OCI-LY7 (cell line): Measurements from ENCODE around the gene HDAC9.

ENCODE experiments used
- EZH2phosphoT487 ChIP-seq: fragments of 200-600 bp; sonication (generic); IDR thresholded peaks from 2 replicates; pipeline ENCODE4 v1.6.1; 2018; ENCODE audit warnings: low read depth, borderline replicate concordance, mild to moderate bottlenecking, mixed run types, antibody characterized with exemption, low read length, moderate library complexity, mixed read lengths
- TF ChIP-seq, protein P1 (sequence below): fragments of 200-600 bp; sonication (generic); conservative IDR thresholded peaks from 2 replicates; pipeline ENCODE4 v1.5.1; 2014; ENCODE audit warnings: mild to moderate bottlenecking, antibody characterized with exemption, low read length, moderate library complexity, mixed read lengths

DNA sequence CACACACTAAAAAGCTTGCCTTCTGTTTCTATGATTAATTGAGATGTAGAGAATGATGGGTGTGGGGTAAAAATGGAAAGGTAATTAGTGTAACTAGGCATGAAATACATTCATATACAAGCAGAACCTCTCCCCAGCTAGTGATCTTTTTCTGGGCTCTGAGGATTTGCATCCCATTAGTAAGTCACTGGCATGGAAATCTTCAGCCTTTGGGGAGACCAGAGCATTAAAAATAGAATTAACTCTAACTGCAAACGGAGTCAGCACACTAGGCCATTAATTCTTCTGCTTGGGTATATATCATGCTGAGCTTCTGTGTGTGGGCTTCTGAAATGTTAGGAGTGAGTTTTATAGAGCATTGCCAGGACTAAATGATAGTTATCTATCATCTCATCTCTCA lies 128.9 kb downstream of the HDAC9 start:
- TF ChIP-seq, protein P1, sequence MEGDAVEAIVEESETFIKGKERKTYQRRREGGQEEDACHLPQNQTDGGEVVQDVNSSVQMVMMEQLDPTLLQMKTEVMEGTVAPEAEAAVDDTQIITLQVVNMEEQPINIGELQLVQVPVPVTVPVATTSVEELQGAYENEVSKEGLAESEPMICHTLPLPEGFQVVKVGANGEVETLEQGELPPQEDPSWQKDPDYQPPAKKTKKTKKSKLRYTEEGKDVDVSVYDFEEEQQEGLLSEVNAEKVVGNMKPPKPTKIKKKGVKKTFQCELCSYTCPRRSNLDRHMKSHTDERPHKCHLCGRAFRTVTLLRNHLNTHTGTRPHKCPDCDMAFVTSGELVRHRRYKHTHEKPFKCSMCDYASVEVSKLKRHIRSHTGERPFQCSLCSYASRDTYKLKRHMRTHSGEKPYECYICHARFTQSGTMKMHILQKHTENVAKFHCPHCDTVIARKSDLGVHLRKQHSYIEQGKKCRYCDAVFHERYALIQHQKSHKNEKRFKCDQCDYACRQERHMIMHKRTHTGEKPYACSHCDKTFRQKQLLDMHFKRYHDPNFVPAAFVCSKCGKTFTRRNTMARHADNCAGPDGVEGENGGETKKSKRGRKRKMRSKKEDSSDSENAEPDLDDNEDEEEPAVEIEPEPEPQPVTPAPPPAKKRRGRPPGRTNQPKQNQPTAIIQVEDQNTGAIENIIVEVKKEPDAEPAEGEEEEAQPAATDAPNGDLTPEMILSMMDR = no peak
- TF ChIP-seq EZH2phosphoT487 = no peak
